HG03103 (cell line): ENCODE data around the gene CEP290.
"Not testable (repeated sequence)": the region's sequence is repeated elsewhere in the genome, so short reads cannot be mapped to it uniquely, and the experiment has no call there.

Experiments
- ATAC-seq: cut with Tn5 transposase; IDR thresholded peaks from one replicate; pipeline ENCODE4 v1.9.1; 2021; ENCODE audit warnings: low read depth; ENCODE audit not compliant: unreplicated experiment

CEP290 gene

DNA sequence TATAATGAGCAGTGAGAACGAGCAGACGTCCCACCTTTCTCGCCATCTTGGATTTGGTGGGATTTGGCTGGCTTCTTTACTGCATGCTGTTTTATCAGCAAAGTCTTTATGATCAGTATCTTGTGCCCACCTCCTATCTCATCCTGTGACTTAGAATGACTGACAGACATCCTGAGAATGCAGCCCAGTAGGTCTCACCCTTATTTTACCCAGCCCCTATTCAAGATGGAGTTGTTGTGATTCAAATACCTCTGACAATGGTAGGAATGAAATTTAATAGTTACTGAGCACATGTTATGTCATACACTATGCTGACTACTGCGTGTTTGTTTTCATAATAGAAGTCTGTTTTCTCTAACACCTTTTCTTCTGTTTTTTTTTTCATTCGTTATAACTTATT is 2.1 kb upstream of the CEP290 start:
- ATAC-seq, result no peak

DNA sequence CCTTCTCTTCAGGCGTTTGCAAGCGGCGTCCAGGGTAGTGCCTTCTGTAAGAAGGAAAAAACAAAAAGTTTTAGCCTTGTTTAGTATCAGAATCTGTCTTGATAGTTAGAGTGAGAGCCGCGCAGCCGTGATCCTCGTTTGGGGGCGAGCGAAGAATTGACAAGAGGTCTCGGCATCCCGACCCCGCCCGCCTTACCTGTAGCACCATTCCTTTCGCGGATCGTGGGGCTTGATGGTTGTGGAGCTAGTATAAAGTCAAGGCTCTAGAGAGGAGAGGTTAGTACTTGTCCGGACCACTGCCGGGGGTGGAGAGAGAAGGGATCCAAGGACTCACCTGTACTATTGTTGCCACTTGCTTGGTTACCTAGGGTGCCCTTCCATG is 713 bp upstream of the CEP290 start:
- peak; percentile 5 for ATAC-seq

DNA sequence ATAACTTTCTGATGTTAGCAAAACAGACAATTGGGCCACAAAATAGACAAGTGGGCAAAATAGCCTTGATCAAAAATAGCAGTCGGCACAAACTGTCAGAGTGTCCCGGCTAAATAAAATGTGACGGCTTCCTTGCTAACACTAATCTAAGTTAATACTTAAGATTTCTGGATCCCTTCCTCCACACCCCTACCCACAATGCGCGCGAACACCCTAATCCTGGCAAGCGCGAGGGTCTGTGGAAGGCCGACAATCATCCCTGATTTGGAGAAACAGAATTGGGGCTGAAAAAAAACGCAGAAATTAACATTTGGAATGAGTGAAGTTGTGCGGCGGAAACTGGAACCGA is 489 bp downstream of the CEP290 start:
- ATAC-seq, result no peak

DNA sequence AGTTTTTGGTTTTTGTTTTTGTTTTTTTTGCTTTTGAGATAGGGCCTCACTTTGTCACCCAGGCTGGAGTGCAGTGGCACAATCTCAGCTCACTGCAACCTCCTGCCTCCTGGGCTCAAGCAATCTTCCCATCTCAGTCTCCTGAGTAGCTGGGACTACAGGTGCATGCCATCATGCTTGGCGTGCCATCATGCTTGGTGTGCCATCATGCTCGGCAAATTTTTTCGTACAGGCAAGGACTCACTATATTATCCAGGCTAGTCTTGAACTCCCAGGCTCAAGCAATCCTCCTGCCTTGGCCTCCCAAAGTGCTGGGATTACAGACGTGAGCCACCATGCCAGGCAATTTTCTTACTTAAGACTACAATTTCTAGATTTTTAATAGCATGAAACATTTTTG is 2.2 kb downstream of the CEP290 start:
- ATAC-seq, result not testable (repeated sequence)

DNA sequence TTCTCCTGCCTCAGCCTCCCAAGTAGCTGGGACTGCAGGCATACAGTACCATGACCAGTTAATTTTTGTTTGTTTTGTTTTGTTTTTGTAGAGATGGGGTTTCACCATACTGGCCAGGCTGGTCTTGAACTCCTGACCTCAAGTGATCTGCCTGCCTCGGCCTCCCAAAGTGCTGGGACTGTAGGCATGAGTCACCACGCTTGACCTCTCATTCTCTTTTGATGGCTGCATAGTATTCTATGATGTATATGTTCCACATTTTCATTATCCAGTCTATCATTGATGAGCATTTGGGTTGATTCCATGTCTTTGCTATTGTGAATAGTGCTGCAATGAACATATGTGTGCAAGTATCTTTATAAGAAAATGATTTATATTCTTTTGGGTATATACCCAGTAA is 8.7 kb downstream of the CEP290 start:
- not testable (repeated sequence) for ATAC-seq

DNA sequence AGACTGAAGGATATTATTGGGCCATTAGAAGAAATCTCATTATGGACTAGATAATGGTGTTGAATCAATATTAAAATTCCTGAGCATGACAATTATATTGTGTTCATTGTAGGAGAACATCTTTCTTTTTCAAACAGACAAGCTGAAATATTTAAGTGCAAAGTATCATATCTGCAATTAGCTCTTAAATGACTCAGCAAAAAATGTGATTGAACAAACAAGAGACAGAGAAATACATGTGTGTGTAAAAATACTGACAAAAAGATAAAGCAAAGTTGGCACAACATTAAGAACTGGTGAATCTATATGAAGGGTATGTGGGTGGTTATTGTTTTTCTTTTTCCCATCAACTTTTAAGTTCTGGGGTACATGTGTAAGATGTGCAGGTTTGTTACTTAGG is 9.5 kb downstream of the CEP290 start:
- ATAC-seq, result no peak

DNA sequence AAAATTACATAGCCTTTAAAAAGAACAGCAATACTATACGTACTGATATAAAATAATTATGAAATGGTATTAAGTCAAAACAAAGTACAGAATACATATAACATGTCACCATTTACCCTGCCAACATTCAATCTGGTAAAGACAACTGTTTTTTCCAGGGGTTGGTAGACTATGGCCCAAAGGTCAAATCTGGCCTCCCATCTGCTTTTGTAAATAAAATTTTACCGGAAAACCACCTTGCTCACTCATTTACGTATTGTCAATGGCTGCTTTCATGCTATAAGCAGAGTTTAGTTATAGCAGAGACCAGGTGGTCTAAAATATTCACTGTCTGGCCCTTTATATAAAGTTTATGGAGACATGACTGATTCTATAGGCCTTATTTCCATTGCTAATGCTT is 14.0 kb downstream of the CEP290 start:
- no peak for ATAC-seq

DNA sequence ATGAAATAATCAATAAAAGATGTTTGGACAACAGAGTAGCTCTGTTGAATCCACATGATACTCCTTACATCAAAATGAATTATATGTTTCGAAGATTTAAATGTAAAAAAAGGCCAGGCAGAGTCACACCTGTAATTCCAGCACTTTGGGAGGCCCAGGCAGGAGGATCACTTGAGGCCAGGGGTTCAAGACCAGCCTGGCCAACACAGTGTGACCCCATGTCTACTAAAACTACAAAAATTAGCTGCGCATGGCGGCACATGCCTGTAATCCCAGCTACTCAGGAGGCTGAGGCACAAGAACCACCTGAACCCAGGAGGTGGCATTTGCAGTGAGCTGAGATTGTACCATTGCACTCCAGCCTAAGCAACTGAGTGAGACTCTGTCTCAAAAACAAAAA is 14.8 kb downstream of the CEP290 start:
- ATAC-seq, result no peak

DNA sequence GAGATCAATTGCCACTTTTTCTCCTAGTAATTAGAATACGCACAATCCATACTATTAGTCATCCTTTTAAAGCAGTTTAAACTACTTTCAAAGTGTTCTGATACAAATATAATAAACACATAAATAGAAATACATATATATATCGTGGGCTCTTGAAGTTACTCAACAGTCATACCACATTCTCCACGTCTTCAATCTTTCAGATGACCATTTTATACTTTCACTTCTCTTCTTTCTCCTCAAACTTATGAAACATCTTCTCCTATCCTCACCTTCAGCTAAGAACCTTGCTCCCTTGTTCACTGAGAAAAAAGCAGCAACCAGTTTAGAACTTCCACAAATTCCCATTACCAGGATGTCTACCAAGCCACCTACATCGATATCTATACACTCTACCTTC is 19.2 kb downstream of the CEP290 start:
- no peak for ATAC-seq

DNA sequence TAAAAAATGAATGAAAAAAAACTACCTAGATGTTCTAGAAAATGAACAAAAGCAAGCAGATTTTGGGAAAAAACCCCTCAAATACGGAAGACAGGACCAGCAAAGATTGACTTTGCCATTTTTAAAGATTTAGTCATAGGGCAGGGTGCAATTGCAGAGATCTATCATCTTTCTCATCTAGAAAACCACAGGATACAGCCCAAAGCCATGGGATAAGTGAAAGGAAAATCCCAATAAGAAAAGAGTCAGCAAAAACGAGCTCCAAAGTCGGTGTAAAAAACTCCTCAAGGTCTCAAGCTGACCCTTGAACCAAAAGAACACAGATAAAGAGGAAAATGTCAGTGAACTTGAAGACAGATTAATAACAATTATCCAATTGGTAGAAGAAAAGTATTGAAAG is 28.0 kb downstream of the CEP290 start:
- ATAC-seq, result no peak

DNA sequence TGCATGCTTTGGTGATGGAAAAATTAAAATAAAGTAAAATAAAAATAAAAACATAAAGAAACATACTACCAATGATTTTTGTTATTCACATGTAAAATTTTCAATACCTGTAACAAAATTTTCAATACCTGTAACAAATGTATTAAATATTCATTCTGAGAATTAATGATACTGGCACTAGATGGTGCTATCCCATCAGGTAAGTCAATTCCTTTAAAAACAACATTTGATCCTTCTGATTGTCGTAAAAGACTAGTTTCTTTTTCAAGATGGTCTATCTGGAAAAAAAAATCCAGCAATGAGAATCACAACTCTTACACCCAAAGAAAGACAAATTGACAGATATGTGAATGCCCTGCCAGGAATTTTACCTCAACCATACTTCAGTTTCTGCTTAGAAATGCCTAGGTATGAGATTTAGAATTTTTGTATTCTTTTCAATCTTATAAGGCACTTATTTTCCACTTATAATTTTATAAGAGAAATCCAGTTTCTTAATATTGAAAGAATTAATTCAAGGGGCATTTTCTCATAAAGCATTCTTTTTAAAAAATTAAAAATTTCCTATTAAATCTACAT is 30.7 kb downstream of the CEP290 start:
- ATAC-seq, result no peak

DNA sequence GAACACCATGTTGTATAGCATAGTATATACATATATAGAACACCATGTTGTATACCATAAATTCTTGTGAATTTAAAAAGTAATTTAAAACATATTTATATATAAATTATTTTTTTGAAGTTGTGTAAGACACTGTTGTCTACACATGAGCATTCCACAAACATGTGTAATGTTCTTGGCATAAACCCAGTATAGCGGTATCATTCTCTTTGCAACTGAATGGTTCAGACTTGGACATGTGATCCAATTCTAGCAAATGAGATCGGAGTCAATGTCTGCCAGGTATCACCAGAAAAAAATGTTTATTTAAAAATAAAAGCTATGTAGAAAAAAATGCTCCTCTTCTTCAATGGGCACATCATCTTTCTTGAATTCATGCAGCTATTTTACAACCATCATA is 33.9 kb downstream of the CEP290 start:
- no peak for ATAC-seq

DNA sequence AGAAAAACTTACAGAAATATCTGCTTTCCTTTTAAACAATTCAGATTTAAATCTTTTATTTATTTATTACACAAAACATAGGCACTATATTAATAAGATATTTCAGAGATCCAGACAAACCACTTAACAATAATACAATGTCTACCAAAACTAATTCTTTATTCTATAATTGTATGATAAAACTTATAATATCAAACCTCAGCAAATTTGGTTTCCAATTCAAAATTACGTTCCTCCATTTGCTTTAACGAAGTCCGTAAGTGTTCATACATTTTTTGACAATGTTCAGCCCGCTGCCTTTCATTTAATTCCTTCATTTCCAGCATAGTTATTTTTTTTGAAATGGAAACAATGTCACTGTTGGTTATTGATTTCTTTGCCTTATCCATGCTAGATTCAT is 48.3 kb downstream of the CEP290 start:
- no peak for ATAC-seq

DNA sequence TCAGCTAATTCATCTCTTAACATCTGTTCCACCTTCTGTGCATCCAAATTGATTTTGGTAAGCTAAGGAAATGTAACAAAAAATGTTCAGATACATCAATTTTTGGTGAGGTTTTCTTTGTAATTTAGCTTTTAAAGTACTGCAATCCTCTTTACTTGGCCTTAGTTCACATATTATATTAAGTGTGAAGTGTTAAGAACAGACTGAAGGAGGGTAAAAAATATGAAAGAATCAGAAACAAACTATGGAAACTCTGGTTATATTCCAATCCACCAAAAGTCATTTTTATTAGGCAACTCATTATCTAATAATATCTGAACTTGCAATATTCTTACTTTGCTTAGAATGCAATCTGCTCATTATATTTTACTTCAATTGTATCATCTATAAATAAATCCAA is 49.1 kb downstream of the CEP290 start:
- no peak for ATAC-seq

DNA sequence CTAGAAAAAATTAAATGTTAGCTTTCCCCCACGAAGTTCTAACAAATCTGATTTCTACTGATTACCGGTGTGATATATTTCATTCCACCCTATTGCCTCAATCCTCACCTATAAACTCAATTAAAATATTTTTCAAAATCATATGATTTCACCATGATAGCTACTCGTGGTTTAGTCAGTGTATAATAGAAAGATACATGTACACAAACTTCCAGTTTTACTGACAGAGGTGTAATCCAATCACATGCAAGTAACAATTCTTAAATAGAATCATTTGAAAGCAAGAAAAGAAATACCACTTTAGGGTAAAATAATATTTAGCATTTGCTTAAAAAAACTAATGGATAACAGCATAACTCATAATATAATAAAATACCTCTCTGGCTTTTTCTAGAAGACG is 57.7 kb downstream of the CEP290 start:
- no peak for ATAC-seq

DNA sequence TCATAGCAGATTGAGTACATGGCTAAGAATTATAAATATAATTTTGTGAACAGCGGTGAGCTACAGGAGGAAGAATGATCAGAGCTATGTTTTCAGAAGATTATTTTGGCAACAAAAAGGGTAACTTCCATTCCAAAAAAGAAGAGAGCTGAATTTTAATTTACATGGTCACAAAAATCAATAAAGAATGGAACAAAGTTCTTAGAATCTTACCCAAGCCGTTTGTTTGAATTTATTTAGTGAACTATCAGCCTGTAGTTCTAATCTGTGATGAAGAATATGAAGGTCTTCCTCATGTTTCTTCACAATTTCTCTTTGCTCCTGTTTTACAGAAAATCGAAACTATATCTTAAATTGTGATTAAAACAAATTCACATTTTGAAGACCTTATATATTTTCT is 58.3 kb downstream of the CEP290 start:
- no peak for ATAC-seq

DNA sequence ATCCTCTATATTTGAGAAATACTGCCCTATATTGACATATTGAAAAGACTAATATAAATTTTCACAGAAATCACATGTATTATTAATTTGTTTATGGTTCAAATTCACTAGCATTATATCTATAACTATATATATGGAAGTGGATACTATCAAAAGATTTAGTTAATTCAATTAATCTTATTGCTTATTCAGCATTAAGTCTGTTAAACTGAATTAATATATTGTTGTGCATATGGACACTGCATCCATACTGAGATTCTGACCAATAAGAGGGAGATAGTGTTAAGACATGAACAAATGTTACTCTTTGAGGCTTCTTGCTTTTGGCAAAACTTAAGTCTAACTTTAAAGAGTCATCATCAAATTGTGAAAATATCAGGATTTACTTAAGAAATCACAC is 60.6 kb downstream of the CEP290 start:
- no peak for ATAC-seq

DNA sequence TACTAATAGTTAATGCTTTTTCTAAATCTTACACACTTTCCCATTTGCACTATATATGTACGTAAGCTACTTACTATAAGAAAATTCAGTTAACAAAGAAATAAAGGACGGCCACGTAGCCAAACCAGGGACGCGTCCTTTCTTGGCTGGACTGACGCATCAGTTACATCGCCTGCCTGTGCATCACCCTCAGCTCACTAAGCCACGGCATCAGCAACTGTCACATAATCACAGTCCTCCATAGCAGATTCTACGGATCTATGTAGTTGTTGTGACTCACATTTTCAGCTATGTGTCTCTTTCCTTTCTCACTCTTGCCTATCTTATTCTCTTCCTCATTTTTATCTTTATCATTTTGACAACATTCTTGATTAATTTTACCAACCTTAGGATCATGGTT is 74.6 kb downstream of the CEP290 start:
- ATAC-seq, result no peak

DNA sequence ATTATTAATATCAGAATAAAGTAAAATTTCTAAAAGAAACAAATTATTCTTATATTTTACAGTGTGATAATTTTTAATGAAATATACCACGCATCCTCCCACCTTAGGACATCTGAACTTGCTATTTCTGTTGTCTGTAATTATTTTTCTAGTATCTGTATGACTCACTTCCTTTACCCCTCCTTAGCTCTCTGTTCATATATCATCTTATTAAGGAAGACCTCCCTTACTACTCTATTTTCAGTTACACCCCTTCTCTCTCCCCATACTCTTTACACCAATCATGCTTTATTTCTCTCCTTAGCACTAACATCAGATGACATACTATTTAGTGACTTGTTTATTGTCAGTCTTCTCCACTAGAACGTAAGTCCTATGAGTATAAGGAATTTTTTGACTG is 78.5 kb downstream of the CEP290 start:
- peak; percentile 72 for ATAC-seq

DNA sequence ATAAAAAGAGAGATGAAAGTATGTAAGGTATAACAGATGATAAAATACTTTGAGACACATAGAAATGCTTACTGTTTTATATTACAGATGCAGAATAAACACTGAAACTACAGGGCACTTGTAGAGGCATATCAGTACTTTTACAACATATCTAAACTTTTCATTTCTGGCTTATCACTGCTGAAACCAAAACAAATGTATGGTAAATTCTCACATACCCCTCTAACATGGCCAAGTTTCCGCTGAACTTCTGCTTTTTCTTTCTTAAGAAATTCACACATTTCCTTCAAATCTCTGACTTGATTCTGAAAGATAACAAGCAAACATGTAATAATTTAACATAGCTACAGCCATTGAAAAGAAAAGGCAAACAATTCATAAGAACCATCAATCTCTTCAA is 79.4 kb downstream of the CEP290 start:
- peak; percentile 64 for ATAC-seq

DNA sequence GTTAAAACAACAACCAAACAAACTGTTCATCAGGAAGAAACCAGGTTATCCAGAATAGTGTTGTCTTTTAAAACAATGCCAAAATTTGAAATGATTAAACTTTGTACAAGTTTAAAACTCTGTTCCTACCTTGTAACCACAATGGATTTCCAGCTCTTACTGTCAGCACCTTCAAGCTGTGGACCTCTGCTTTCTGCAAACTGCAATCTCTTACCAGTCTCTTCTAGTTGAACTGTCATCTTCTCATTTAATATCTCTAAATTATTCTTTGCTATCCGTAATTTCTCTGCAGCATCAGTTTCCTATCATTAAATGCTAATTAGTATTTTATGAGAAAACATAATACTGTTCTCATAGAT is 83.2 kb downstream of the CEP290 start:
- ATAC-seq, result no peak

DNA sequence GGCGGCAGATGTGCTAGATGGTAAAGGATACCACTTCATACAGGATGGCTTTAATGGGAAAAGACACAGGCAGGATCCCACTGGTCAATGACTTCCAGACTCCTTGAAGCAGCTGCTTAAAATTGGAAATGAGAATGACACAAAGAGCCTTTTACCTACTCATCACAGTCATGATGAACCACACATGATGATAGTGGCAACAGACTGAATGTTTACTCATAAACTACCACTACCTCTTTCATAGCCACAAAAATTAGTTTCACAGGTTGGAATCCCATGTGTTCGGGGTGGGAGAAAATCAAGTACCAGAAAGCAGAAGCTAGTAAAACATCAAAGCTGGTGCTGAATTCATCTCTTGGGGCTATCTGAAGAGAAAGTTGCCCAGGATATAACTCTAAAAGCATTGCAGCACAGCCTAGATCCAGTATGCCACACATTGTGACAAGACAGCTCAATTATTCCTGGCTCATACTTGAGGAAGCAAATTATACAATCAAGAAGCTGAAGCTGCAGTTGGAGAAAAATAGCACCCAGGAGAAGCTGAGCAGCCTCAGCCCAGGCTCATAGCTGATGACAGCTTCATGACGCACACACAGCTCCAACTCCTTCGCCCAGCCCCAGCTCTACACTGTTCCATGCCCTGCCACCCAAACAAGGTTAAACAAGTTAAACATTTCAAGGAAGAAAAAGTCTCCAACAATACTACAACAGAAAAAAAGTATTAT is 83.7 kb downstream of the CEP290 start:
- no peak for ATAC-seq

DNA sequence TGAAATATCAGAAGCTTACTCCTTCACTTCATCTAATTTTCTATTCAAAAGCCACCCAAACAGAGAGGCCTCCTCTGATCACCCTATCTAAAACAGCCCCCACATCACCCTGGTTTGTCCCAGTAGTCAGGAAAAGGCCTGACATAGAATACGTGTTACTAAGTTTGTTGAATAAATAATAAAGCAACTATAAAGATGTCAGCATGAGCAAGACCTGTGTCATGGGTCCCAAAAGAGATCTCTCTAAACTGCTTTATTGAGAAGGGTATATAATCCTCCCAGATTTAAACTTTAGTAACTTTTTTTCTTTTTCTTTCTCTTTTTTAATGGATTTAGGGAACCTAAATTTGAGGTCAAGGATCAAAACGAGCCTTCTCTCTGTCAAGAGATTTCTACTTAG is 85.3 kb downstream of the CEP290 start:
- no peak for ATAC-seq
